B cell (primary cell): ENCODE data around the gene TBC1D3E.
"Not testable (repeated sequence)": the region's sequence is repeated elsewhere in the genome, so short reads cannot be mapped to it uniquely, and the experiment has no call there.

Experiments
- EZH2 ChIP-seq: IDR thresholded peaks from 2 replicates; pipeline ENCODE4 v1.6.1; 2012; ENCODE audit warnings: borderline replicate concordance, low read depth, mild to moderate bottlenecking, moderate library complexity, low read length; ENCODE audit not compliant: insufficient read depth, poor library complexity, severe bottlenecking
- TF ChIP-seq, protein P1 (sequence below): fragments of 200-600 bp; IDR thresholded peaks from one replicate; pipeline ENCODE4 v1.8.0; 2022; ENCODE audit warnings: antibody characterized with exemption, mild to moderate bottlenecking

GRCh38 chr17:38127651-38128050 lies at the start of gene TBC1D3E:
- TF ChIP-seq, protein P1, sequence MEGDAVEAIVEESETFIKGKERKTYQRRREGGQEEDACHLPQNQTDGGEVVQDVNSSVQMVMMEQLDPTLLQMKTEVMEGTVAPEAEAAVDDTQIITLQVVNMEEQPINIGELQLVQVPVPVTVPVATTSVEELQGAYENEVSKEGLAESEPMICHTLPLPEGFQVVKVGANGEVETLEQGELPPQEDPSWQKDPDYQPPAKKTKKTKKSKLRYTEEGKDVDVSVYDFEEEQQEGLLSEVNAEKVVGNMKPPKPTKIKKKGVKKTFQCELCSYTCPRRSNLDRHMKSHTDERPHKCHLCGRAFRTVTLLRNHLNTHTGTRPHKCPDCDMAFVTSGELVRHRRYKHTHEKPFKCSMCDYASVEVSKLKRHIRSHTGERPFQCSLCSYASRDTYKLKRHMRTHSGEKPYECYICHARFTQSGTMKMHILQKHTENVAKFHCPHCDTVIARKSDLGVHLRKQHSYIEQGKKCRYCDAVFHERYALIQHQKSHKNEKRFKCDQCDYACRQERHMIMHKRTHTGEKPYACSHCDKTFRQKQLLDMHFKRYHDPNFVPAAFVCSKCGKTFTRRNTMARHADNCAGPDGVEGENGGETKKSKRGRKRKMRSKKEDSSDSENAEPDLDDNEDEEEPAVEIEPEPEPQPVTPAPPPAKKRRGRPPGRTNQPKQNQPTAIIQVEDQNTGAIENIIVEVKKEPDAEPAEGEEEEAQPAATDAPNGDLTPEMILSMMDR = not testable (repeated sequence)
- TF ChIP-seq EZH2 = not testable (repeated sequence)
